ENCODE measurements around the gene UGT1A8. TPM values are rescaled to one million over a fixed set of nuclear protein-coding genes. Genes with fewer than 3 reads are reported as not detected.

Gene UGT1A8
- total RNA-seq, 2 experiments from 2014 or later = not detected

GRCh38 chr2:233672886-233673285 lies 55.5 kb downstream of the UGT1A8 start:
- intact Hi-C loops (cut with DNase I, micrococcal nuclease) = no loop called here
- ATAC-seq (ENCODE audit: poor library complexity) = no peak
- Mint-ChIP-seq H3K27ac (no peak overlapping the region), H3K4me3 (no peak overlapping the region), H3K4me1 (ENCODE audit: low read depth) (no peaks in the 10 kb centered on the region), H3K9me3 (peaks cover 5% of the 10 kb centered on the region), H3K27me3 (peaks cover 48% of the 10 kb centered on the region), H3K36me3 (ENCODE audit: low read depth) (no peaks in the 10 kb centered on the region)
- CTCF ChIA-PET = no interaction called here
- H3K9me3 ChIP-seq (ENCODE audit: control insufficient read depth in 1 of 2, insufficient read depth in 1 of 2, low read length in 2 of 2) = no peaks in the 10 kb centered on the region
- DNase-seq = no peak
- no peak for TF ChIP-seq CTCF (IDR thresholded peaks at IDR 0.05)
- no peaks in the 10 kb centered on the region for H3K4me1 ChIP-seq (ENCODE audit: insufficient read depth, low read length)
- no peaks in the 10 kb centered on the region for H3K36me3 ChIP-seq (ENCODE audit: insufficient read depth, low read length)
- no peak overlapping the region for H3K27ac ChIP-seq (ENCODE audit: low read depth in 1 of 2, low read length in 2 of 2)
- no peak overlapping the region for H3K4me3 ChIP-seq (ENCODE audit: low read length)
- POLR2A ChIA-PET = no interaction called here
- H3K27me3 ChIP-seq (ENCODE audit: control insufficient read depth in 1 of 2, insufficient read depth in 2 of 2, low read length in 2 of 2) = peaks cover 0 to 21% of the 10 kb centered on the region in 2 experiments

- H3K36me3 ChIP-seq (ENCODE audit: insufficient read depth, low read length) = no peaks in the 10 kb centered on the region
- no peaks in the 10 kb centered on the region for H3K9me3 ChIP-seq (ENCODE audit: control insufficient read depth in 1 of 2, insufficient read depth in 1 of 2, low read length in 2 of 2)
- H3K4me1 ChIP-seq (ENCODE audit: insufficient read depth, low read length) = no peaks in the 10 kb centered on the region
- no peak for DNase-seq
- H3K4me3 Mint-ChIP-seq = no peak overlapping the region
- CTCF ChIA-PET = no interaction called here
- peaks cover 0 to 21% of the 10 kb centered on the region in 2 experiments for H3K27me3 ChIP-seq (ENCODE audit: control insufficient read depth in 1 of 2, insufficient read depth in 2 of 2, low read length in 2 of 2)
- no peak overlapping the region for H3K4me3 ChIP-seq (ENCODE audit: low read length)
- TF ChIP-seq CTCF (IDR thresholded peaks at IDR 0.05) = no peak
- H3K27ac Mint-ChIP-seq = no peak overlapping the region
- H3K9me3 Mint-ChIP-seq = no peaks in the 10 kb centered on the region
- POLR2A ChIA-PET = no interaction called here
- no peak overlapping the region for H3K27ac ChIP-seq (ENCODE audit: low read depth in 1 of 2, low read length in 2 of 2)
- H3K27me3 Mint-ChIP-seq = peaks cover 45% of the 10 kb centered on the region
- intact Hi-C loops (cut with DNase I, micrococcal nuclease) = no loop called here
- ATAC-seq (ENCODE audit: poor library complexity) = no peak
- H3K4me1 Mint-ChIP-seq (ENCODE audit: low read depth) = no peaks in the 10 kb centered on the region
- H3K36me3 Mint-ChIP-seq (ENCODE audit: low read depth) = no peaks in the 10 kb centered on the region
Observed at GRCh38 chr2:233673896-233674295, 56.5 kb downstream of the UGT1A8 start.

- Histone ChIP-seq H3K27me3 (ENCODE audit: control insufficient read depth in 1 of 2, insufficient read depth in 2 of 2, low read length in 2 of 2) (peaks cover 0 to 21% of the 10 kb centered on the region in 2 experiments), H3K36me3 (ENCODE audit: insufficient read depth, low read length) (no peaks in the 10 kb centered on the region), H3K27ac (ENCODE audit: low read depth in 1 of 2, low read length in 2 of 2) (no peak overlapping the region), H3K4me3 (ENCODE audit: low read length) (no peak overlapping the region), H3K9me3 (ENCODE audit: control insufficient read depth in 1 of 2, insufficient read depth in 1 of 2, low read length in 2 of 2) (no peaks in the 10 kb centered on the region), H3K4me1 (ENCODE audit: insufficient read depth, low read length) (no peaks in the 10 kb centered on the region)
- ChIA-PET CTCF (no interaction called here), POLR2A (no interaction called here)
- no peak for DNase-seq
- H3K4me1 Mint-ChIP-seq (ENCODE audit: low read depth) = no peaks in the 10 kb centered on the region
- peaks cover 46% of the 10 kb centered on the region for H3K27me3 Mint-ChIP-seq
- TF ChIP-seq CTCF (IDR thresholded peaks at IDR 0.05) = no peak
- ATAC-seq (ENCODE audit: poor library complexity) = no peak
- no peaks in the 10 kb centered on the region for H3K9me3 Mint-ChIP-seq
- intact Hi-C loops (cut with DNase I, micrococcal nuclease) = no loop called here
- no peak overlapping the region for H3K27ac Mint-ChIP-seq
- no peaks in the 10 kb centered on the region for H3K36me3 Mint-ChIP-seq (ENCODE audit: low read depth)
- H3K4me3 Mint-ChIP-seq = no peak overlapping the region
Observed at GRCh38 chr2:233674314-233674713, 56.9 kb downstream of the UGT1A8 start.
